NCI-H1436 treated with DMSO at 0.1 percent for 48 hours (cell line): Measurements from ENCODE around the gene LMF1.
"Not testable (repeated sequence)": the region's sequence is repeated elsewhere in the genome, so short reads cannot be mapped to it uniquely, and the experiment has no call there.

Source experiments
- DNase-seq: peaks from one replicate; lab custom pipeline; 2025; lab: John Stamatoyannopoulos, UW

Gene LMF1

GRCh38 chr16:831571-832413, 139.0 kb downstream of the LMF1 start:
- DNase-seq = no peak

GRCh38 chr16:830871-831570, 139.8 kb downstream of the LMF1 start:
- DNase-seq = no peak

GRCh38 chr16:830107-830870, 140.5 kb downstream of the LMF1 start:
- no peak for DNase-seq

- no peak for DNase-seq
Observed at GRCh38 chr16:828891-829290, 141.9 kb downstream of the LMF1 start.

- DNase-seq = no peak
Observed at GRCh38 chr16:827513-827912, 143.3 kb downstream of the LMF1 start.

GRCh38 chr16:825341-826061, 145.3 kb downstream of the LMF1 start:
- no peak for DNase-seq

GRCh38 chr16:824601-825000, 146.2 kb downstream of the LMF1 start:
- DNase-seq = no peak

- DNase-seq = no peak
Observed at GRCh38 chr16:824194-824593, 146.6 kb downstream of the LMF1 start.

GRCh38 chr16:822909-823297, 147.9 kb downstream of the LMF1 start:
- no peak for DNase-seq

GRCh38 chr16:822174-822908, 148.4 kb downstream of the LMF1 start:
- no peak for DNase-seq

- DNase-seq = no peak
Observed at GRCh38 chr16:821751-822150, 149.0 kb downstream of the LMF1 start.

- no peak for DNase-seq
Observed at GRCh38 chr16:820748-821147, 150.0 kb downstream of the LMF1 start.

GRCh38 chr16:820044-820408, 150.8 kb downstream of the LMF1 start:
- DNase-seq = not testable (repeated sequence)

- no peak for DNase-seq
Observed at GRCh38 chr16:819336-820043, 151.3 kb downstream of the LMF1 start.

GRCh38 chr16:818592-818991, 152.2 kb downstream of the LMF1 start:
- no peak for DNase-seq

- DNase-seq = no peak
Observed at GRCh38 chr16:818132-818531, 152.7 kb downstream of the LMF1 start.

- DNase-seq = no peak
Observed at GRCh38 chr16:817001-817906, 153.5 kb downstream of the LMF1 start.

GRCh38 chr16:815861-816260, 154.9 kb downstream of the LMF1 start:
- no peak for DNase-seq

- no peak for DNase-seq
Observed at GRCh38 chr16:814974-815373, 155.8 kb downstream of the LMF1 start.

- no peak for DNase-seq
Observed at GRCh38 chr16:813916-814412, 156.8 kb downstream of the LMF1 start.
